Activated CD8-positive, alpha-beta T cell treated with anti-CD3 and anti-CD28 coated beads for 36 hours (primary cell): Measurements from ENCODE around the gene NAT9. TPM values are rescaled to one million over a fixed set of nuclear protein-coding genes. Genes with fewer than 3 reads are reported as not detected.

ENCODE experiments used
- ATAC-seq: fragments of 200-7000 bp; cut with Tn5 transposase; one replicate; pipeline ENCODE4 v1.10.0; 2021; ENCODE audit warnings: mild to moderate bottlenecking, moderate library complexity
- CTCF ChIA-PET: fragments of 350-600 bp; sonication (Branson Sonifier 250); formaldehyde crosslinking; loops from one replicate; lab custom pipeline; 2021; ENCODE audit warnings: antibody characterized with exemption; lab: Charles Lee
- POLR2A ChIA-PET: fragments of 350-600 bp; sonication (Branson Sonifier 250); formaldehyde crosslinking; loops from one replicate; lab custom pipeline; 2021; ENCODE audit warnings: antibody characterized with exemption; lab: Charles Lee
- DNase-seq: peaks from one replicate; pipeline ENCODE4 v3.0.0-alpha.2; 2020
- H3K27ac Mint-ChIP-seq: one replicate; pipeline ENCODE4 v1.8.0; 2021; ENCODE audit warnings: mild to moderate bottlenecking, mixed read lengths
- H3K27me3 Mint-ChIP-seq: one replicate; pipeline ENCODE4 v1.8.0; 2021; ENCODE audit warnings: mixed read lengths
- H3K36me3 Mint-ChIP-seq: one replicate; pipeline ENCODE4 v1.8.0; 2021; ENCODE audit warnings: low read depth, mixed read lengths
- H3K4me1 Mint-ChIP-seq: one replicate; pipeline ENCODE4 v1.8.0; 2021; ENCODE audit warnings: low read depth, mixed read lengths
- H3K4me3 Mint-ChIP-seq: one replicate; pipeline ENCODE4 v1.8.0; 2021; ENCODE audit warnings: mild to moderate bottlenecking, moderate library complexity, mixed read lengths
- H3K9me3 Mint-ChIP-seq: one replicate; pipeline ENCODE4 v1.8.0; 2021; ENCODE audit warnings: mixed read lengths
- CTCF ChIP-seq: fragments of 200-600 bp; IDR thresholded peaks from one replicate; pipeline ENCODE4 v1.8.0; 2022; ENCODE audit warnings: antibody characterized with exemption, mild to moderate bottlenecking
- intact Hi-C: fragments of 100-400 bp; cut with micrococcal nuclease; formaldehyde crosslinking; loops from one replicate; pipeline ENCODE4 v1.10.0; 2022
- total RNA-seq, 2 experiments: library from RNA; stranded (reverse); gene quantifications; one replicate each; pipeline ENCODE4 v1.2.3, GENCODE V29; 2021

NAT9 gene
- total RNA-seq, 2 experiments from 2014 or later: 35.5 to 42.4 TPM

DNA sequence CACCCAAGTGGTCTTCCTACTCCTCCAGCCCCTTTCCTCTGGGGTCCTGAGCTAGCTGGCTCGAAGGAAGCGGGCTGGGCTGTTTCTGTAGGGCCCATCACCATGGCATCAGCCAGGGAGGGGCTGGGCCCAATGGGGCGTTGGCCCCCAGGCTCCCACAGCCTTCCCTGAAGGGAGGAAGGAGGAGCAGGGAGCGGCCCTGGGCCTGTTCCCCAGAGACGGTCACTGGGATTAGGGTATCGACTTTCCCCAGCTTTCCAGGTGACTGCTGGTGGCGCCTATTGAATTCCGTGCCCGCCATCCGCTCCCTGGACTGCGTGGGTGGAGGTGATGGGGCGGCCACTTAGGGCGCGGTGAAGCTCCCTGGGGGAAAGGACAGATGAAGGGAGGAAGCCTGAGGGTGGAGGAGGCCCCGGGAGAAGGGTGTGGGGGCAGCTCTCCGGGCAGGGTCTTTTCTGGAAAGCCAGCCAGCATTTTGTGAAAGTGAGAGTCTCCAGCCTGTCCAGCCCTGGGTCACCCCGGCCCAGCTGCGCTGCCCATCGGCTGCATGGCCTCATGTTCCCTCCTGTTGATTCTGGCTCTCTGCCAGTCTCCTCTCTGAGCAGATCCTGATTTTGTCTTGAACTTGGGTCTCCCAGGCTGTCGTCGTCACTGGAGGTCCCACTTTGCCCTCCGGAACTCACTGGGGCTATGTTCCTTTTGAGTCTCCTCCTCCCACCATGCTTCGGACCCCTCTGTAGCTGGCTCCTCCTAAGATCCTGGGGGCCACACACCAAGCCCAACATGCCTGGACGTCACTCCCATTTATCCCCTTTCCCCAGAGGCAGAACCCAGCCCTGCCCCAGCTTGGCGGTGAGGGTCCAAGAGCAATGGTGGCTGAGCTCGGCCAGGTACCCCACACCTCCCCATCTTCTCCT is 18.0 kb downstream of the NAT9 start:
- no peak for DNase-seq
- Mint-ChIP-seq H3K4me3 (peak overlapping the region; percentile 51), H3K27me3 (no peaks in the 10 kb centered on the region), H3K36me3 (peaks cover 22% of the 10 kb centered on the region), H3K27ac (peak overlapping the region; percentile 81), H3K9me3 (no peaks in the 10 kb centered on the region), H3K4me1 (peaks cover 75% of the 10 kb centered on the region)
- ATAC-seq: no peak
- ChIA-PET POLR2A (interaction anchor here (0.7 to 2.7 kb wide), 7 partner anchors 9 to 24 kb away, joined by 3 to 19 read pairs (median 8); partner anchors contain the start of gene NAT9), CTCF (interaction anchor here (1.1 to 8.6 kb wide), 9 partner anchors 11 to 101 kb away, joined by 4 to 98 read pairs (median 9); partner anchors contain the start of genes NHERF1 and RAB37)
- intact Hi-C loops: no loop called here
- no peak for TF ChIP-seq CTCF

GRCh38 chr17:74757502-74757901 is 18.6 kb downstream of the NAT9 start:
- DNase-seq: no peak
- H3K27me3 Mint-ChIP-seq: no peaks in the 10 kb centered on the region
- H3K4me3 Mint-ChIP-seq: no peak overlapping the region
- intact Hi-C loops: no loop called here
- ChIA-PET POLR2A (interaction anchor here (0.7 to 1.3 kb wide), 2 partner anchors 19 to 23 kb away, joined by 3 to 8 read pairs; partner anchors contain the start of gene NAT9), CTCF (interaction anchor here (1.4 to 8.6 kb wide), 6 partner anchors 10 to 100 kb away, joined by 4 to 98 read pairs (median 26); partner anchors contain the start of genes NHERF1 and RAB37)
- no peak for ATAC-seq
- H3K9me3 Mint-ChIP-seq: no peaks in the 10 kb centered on the region
- no peak for TF ChIP-seq CTCF
- peak overlapping the region; percentile 81 for H3K27ac Mint-ChIP-seq
- peaks cover 78% of the 10 kb centered on the region for H3K4me1 Mint-ChIP-seq
- peaks cover 24% of the 10 kb centered on the region for H3K36me3 Mint-ChIP-seq

- H3K27me3 Mint-ChIP-seq: no peaks in the 10 kb centered on the region
- intact Hi-C loops: no loop called here
- no peaks in the 10 kb centered on the region for H3K9me3 Mint-ChIP-seq
- no peak for ATAC-seq
- peak overlapping the region; percentile 77 for H3K27ac Mint-ChIP-seq
- peaks cover 83% of the 10 kb centered on the region for H3K4me1 Mint-ChIP-seq
- peaks cover 29% of the 10 kb centered on the region for H3K36me3 Mint-ChIP-seq
- POLR2A ChIA-PET: interaction anchor here (1.3 kb wide), 1 partner anchor 20 kb away, joined by 8 read pairs; the partner anchor contains the start of gene NAT9
- CTCF ChIA-PET: interaction anchor here (0.6 to 8.6 kb wide), 6 partner anchors 10 to 382 kb away, joined by 3 to 98 read pairs (median 42); partner anchors contain the start of genes NHERF1 and RAB37
- no peak overlapping the region for H3K4me3 Mint-ChIP-seq
- TF ChIP-seq CTCF: no peak
- no peak for DNase-seq
Measured at GRCh38 chr17:74756891-74757290, 19.3 kb downstream of the NAT9 start.

- TF ChIP-seq CTCF: no peak
- H3K9me3 Mint-ChIP-seq: no peaks in the 10 kb centered on the region
- H3K4me3 Mint-ChIP-seq: no peak overlapping the region
- intact Hi-C loops: no loop called here
- ChIA-PET CTCF (interaction anchor here (0.6 to 8.6 kb wide), 6 partner anchors 8 to 36 kb away, joined by 3 to 98 read pairs (median 12); partner anchors contain the start of genes NAT9, NHERF1 and RAB37), POLR2A (no interaction called here)
- H3K27ac Mint-ChIP-seq: peak overlapping the region; percentile 65
- DNase-seq (no peak), ATAC-seq (no peak)
- peaks cover 82% of the 10 kb centered on the region for H3K4me1 Mint-ChIP-seq
- no peaks in the 10 kb centered on the region for H3K27me3 Mint-ChIP-seq
- H3K36me3 Mint-ChIP-seq: peaks cover 42% of the 10 kb centered on the region
Measured at GRCh38 chr17:74755533-74755932, 20.6 kb downstream of the NAT9 start.
